ENCODE measurements around the gene GRAMD4. TPM values are rescaled to one million over a fixed set of nuclear protein-coding genes. Genes with fewer than 3 reads are reported as not detected.

The GRAMD4 gene
- total and polyA plus RNA-seq, 12 donors: 15.0 to 241 (median 79.4) TPM

GRCh38 chr22:46580940-46581537 lies 39.1 kb upstream of the GRAMD4 start:
- intact Hi-C loops (cut with DNase I): no loop called here
- TF ChIP-seq POLR2A (IDR thresholded peaks at IDR 0.05): no peak
- TF ChIP-seq CTCF (IDR thresholded peaks at IDR 0.05): no peak
- H3K27me3 ChIP-seq: no peaks in the 10 kb centered on the region
- peak in 2 of 7 donors; percentile 4 to 9 for DNase-seq
- H3K36me3 ChIP-seq (replicated peaks in 1 of 2): no peaks in the 10 kb centered on the region
- peaks cover 17 to 28% of the 10 kb centered on the region in 2 donors for H3K4me1 ChIP-seq (replicated peaks in 1 of 2)
- H3K4me3 ChIP-seq: no peak overlapping the region
- no peak overlapping the region for H3K27ac ChIP-seq
- WGBS, 4 donors: 79 to 90% (median 87%) methylated on average over 13 of the region's 13 CpGs
- no peaks in the 10 kb centered on the region for H3K9me3 ChIP-seq (replicated peaks in 1 of 3)

GRCh38 chr22:46581538-46582244 lies 38.5 kb upstream of the GRAMD4 start:
- peak in 3 of 7 donors; percentile 10 to 28 (median 12) for DNase-seq

GRCh38 chr22:46582281-46582933 lies 37.8 kb upstream of the GRAMD4 start:
- peaks cover 13 to 24% of the 10 kb centered on the region in 2 donors for H3K4me1 ChIP-seq (replicated peaks in 1 of 2)

More at GRCh38 chr22:46581538-46582244, 38.5 kb upstream of the GRAMD4 start:
- no peaks in the 10 kb centered on the region for H3K27me3 ChIP-seq
- TF ChIP-seq POLR2A (IDR thresholded peaks at IDR 0.05): no peak
- TF ChIP-seq CTCF (IDR thresholded peaks at IDR 0.05): no peak
- WGBS, 4 donors: 80 to 85% (median 84%) methylated on average over 13 to 14 of the region's 14 CpGs
- no peaks in the 10 kb centered on the region for H3K36me3 ChIP-seq (replicated peaks in 1 of 2)
- H3K27ac ChIP-seq: no peak overlapping the region
- intact Hi-C loops (cut with DNase I): no loop called here
- H3K4me3 ChIP-seq: no peak overlapping the region
- no peaks in the 10 kb centered on the region for H3K9me3 ChIP-seq (replicated peaks in 1 of 3)
- peaks cover 13 to 24% of the 10 kb centered on the region in 2 donors for H3K4me1 ChIP-seq (replicated peaks in 1 of 2)

More at GRCh38 chr22:46582281-46582933, 37.8 kb upstream of the GRAMD4 start:
- no peaks in the 10 kb centered on the region for H3K36me3 ChIP-seq (replicated peaks in 1 of 2)
- no peak overlapping the region for H3K4me3 ChIP-seq
- intact Hi-C loops (cut with DNase I): no loop called here
- no peak overlapping the region for H3K27ac ChIP-seq
- DNase-seq: peak in 2 of 7 donors; percentile 5 to 10
- TF ChIP-seq CTCF (IDR thresholded peaks at IDR 0.05): no peak
- no peak for TF ChIP-seq POLR2A (IDR thresholded peaks at IDR 0.05)
- H3K9me3 ChIP-seq (replicated peaks in 1 of 3): no peaks in the 10 kb centered on the region
- H3K27me3 ChIP-seq: no peaks in the 10 kb centered on the region
- 88 to 93% (median 90%) methylated on average over 12 to 14 of the region's 14 CpGs for WGBS, 4 donors
